Measurements from ENCODE around the gene PEX13. TPM values are rescaled to one million over a fixed set of nuclear protein-coding genes. Genes with fewer than 3 reads are reported as not detected.
"Not testable (repeated sequence)": the region's sequence is repeated elsewhere in the genome, so short reads cannot be mapped to it uniquely, and the experiment has no call there.

PEX13 gene, protein sequence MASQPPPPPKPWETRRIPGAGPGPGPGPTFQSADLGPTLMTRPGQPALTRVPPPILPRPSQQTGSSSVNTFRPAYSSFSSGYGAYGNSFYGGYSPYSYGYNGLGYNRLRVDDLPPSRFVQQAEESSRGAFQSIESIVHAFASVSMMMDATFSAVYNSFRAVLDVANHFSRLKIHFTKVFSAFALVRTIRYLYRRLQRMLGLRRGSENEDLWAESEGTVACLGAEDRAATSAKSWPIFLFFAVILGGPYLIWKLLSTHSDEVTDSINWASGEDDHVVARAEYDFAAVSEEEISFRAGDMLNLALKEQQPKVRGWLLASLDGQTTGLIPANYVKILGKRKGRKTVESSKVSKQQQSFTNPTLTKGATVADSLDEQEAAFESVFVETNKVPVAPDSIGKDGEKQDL
- 10 to 100 TPM; 15.9 to 18.3 TPM for total RNA-seq
- long read RNA-seq, donor 1, full-length matches to known transcripts = 2 of 5 reads
- long read RNA-seq, donor 1, partial matches to known transcripts = 0 of 5 reads
- long read RNA-seq, donor 1, other reads (novel, unspliced or antisense) = 3 of 5 reads
- long read RNA-seq, donor 2, full-length matches to known transcripts = 11 of 16 reads
- long read RNA-seq, donor 2, partial matches to known transcripts = 3 of 16 reads
- long read RNA-seq, donor 2, other reads (novel, unspliced or antisense) = 2 of 16 reads

DNA sequence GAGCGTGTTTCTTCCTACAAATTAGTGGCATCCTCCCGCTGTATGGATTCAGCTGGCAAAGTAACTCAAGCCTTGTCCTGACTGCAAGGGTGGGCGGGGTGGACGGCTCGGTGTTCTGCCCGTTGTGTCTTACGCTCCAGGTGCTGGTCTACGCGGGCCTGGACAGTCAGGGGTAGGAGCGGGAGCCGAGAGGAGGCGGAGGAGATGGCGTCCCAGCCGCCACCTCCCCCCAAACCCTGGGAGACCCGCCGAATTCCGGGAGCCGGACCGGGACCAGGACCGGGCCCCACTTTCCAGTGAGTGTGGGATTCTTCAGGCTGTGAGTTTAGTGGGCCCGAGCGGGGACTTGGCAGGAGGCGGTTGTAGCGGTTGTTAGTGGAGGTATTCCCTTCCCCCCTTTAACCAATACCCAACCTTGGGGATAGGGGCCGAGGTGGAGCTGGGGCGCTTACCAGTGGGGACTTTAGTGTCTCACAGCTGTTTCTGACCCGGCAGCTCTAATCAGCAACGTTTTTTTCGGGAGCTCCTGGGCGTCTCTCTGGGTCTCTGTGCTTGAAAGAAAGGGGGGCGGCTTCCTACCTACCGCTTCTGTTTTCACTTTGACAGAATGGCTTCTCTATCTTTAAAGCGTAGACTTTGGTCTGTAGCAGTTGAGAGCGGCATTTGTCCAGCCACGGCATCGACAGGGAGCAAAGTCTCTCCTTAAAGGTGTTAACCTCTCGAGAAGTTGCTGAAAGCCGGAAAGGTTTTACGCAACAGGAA is at the start of gene PEX13, which contains the start of gene PUS10:
TSS of gene PEX13 (plus strand) at position 165 of the 762 bp plus-strand sequence. CDS start at position 205, 40 bp downstream.
TSS of gene PUS10 (minus strand) at position 700 of the 762 bp plus-strand sequence. CDS start 6,365 bp downstream, outside the sequence.
- intact Hi-C loops (cut with DNase I) = no loop called here
- DNase-seq (ENCODE audit: low spot score) = peak; percentile 90

DNA sequence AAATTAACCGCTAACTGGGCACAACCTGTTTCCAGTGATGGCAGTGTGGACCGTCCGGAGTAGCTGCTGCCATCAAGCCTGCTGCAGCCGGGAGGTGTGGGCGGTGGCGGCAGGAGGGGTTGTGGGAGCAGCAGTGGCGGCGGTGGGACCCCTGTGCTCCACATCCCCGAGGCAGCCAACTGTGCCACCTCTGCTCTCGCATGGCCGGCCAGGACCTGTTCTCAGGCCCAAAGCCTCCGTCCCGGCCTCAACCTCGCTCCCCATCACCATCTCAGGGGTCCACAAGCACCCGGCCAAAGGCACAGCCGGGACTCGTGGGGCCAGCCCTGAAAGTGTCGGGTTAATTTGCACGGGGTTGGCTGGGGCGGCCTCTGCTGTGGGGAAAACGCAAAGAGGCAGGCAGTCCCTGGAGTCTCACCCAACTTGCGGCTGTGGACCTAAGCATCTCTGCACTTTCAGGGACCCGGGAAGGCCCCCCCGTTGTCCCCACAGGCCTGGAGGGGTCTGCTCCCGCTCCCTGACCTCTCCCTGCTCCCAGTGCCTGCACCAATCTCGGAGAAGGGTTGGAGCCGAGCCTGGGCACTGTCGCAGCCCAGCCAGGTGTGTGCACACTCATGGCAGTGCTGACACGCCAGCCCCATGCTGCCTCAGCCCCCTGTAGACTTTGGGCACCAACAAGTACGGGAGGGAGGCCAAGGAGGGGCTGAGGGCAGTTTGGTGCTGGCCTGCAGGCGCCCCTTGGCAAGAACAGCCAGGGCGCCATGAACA is 44.4 kb upstream of the PEX13 start:
- DNase-seq (ENCODE audit: low spot score) = no peak
- intact Hi-C loops (cut with DNase I) = no loop called here

DNA sequence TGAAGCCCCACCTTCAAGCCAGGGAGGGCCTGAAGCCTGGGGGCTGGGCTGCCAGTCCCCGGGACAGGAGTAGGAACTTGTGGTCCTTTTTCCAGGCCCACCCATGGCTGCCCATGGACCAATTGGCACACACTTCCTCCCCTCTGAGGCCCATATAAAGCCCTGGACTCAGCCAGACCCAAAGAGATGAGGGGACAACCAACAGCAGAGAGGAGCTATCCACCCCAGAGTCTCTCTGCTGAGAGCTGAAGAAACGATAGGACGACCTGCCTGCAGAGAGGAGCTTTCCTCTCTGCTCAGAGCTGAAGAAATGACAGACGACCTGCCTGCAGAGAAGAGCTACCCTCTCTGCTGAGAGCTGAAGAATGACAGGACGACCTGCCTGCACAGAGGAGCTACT is 43.8 kb upstream of the PEX13 start:
- intact Hi-C loops (cut with DNase I) = no loop called here

DNA sequence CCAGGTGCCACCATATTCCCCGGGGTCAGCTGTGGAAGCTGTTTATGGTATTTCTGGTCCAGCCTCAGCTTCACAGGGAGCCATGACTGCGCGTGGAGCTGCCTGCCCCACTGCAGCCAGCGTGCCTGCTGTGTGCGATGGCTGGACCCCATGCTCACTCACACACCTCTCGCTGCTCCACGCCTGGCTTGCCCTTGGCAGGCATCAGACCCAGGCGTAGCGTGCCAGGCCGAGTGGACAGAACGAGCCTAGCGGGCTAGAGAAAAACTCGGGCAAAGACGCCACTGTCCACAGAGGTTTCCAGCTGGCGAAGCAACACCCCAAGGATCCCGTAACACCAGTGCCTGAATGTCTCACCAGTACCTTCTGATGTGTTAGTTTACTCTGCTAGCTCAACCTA is 42.9 kb upstream of the PEX13 start:
- no peak for DNase-seq (ENCODE audit: low spot score)
- intact Hi-C loops (cut with DNase I) = no loop called here

More for the DNA sequence above, 43.8 kb upstream of the PEX13 start:
- no peak for DNase-seq (ENCODE audit: low spot score)

DNA sequence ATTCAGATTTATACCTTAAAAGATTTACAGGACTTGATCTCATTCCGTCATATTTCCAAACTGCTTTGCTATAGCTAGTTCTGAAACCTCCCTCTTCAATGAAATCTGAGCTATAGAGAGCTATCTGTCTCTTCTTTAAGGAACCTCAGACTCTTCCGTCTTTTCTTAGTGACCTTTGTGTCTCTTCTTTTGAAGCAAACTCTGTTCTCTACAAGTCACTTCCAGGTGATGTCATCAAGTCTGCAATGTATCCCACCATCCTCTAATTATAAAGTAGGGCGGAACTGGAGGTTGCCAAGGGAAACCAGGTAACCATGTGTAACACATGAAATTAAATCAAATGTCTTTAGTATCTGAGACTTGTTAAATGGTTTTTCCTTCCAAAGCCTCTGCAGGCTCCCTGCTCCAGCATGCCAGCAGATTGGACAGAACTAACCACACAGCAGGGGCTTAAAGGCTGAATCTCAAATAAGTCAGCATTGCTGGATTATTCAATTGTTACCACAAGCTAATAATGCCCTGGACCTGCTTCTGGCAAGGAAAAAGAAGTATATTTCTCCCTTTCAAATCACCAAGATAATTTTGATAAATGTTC is 41.2 kb upstream of the PEX13 start:
- intact Hi-C loops (cut with DNase I) = no loop called here
- no peak for DNase-seq (ENCODE audit: low spot score)

DNA sequence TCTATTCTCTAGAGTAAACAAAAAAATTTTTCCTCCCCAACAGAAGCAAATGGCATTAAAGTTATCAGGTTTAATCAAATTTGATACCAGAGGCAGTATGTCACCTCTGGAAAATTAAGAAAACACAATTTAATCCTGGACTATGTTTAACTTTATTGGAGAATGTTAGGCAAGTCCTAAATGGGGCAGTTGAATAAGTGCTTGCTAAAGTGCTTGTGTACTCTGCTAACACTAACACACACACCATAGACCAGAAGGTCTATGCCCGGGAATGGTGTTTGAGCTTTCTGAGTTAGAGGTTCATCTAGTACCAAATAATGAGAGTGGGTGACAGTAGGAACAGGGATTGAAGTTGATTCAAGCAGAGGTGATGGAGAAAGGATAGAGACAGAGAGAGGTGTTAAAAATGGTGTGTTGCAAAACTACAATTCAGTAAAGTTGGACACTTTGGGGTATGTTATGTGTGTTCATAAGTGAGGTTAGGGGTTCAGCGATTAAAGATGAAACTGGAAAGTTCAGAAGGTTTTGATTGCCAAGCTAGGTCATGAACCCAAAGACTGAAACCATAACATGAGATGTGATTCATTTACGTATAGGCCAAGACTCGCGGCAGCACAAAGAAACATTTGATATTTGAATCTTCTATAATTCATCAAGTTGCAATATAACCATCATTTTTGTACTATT is 40.5 kb upstream of the PEX13 start:
- no peak for DNase-seq (ENCODE audit: low spot score)
- intact Hi-C loops (cut with DNase I) = no loop called here

DNA sequence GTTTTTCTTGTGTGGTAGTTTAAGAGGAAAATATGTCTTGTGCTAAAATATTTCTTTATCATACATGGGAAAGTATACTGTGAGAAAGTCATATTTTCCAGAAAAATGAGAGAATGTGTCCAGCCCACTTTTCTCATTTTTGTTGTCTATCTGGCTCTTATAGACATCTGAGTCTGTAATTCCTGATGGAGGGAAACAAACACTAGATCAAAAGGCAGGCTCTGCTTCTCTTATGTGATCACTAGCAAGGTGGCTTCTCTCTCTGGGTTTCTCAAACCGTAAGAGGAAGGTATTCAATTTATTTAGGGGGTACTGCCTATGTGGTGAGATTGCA is 40.0 kb upstream of the PEX13 start:
- intact Hi-C loops (cut with DNase I) = no loop called here
- DNase-seq (ENCODE audit: low spot score) = no peak

DNA sequence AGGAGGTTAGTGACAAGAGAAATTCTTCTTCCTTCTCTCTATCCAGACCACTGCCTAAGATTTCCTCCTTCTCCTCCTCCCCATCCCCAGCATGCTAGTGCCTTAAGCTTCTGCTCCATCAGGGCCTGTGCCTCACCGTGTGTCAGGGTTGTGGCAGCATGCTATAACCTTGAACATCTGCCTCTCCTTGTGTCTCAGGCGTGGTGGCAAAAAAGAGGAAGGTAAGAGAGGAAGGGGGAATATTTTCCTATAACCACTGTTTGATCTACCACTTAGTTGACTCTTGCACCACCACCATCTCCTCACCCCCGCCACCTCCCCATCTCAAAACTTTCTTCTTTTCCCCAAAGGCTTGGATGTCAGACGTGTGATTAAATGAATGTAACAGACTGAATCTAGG is 38.3 kb upstream of the PEX13 start:
- no peak for DNase-seq (ENCODE audit: low spot score)
- intact Hi-C loops (cut with DNase I) = no loop called here

DNA sequence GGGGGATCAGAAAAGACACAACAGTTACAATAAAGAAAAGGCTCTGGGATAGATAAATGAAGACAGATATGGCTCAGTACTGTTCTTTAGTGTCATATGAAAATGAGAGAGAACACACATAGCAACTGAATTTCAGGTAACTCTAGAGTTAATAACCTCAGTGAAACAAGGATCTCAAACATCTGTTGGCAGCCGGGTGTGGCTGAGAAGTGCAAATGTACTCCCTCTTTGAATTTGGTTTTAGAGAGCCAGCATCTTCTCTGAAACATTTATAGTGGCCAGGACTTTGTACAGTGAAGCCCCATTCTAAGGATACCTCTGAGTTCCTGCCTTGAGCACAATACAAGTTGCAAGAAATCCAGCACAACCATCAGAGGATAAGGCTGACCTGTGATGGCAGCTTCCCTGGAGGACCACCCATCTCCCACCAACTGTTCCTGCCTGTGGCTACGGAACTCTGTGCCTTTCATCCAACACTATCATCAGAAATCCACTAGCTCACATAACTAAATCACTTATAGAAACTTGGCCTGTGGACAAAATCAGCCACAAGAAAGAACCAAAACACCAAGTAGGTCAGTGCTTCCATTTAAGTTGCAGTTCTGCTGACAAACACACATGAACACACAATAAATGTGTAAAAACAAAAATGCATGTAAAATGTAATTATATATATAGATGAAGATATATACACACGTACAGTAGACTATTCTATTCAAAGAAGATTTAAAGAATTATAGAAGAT is 37.3 kb upstream of the PEX13 start:
- intact Hi-C loops (cut with DNase I) = no loop called here
- no peak for DNase-seq (ENCODE audit: low spot score)

DNA sequence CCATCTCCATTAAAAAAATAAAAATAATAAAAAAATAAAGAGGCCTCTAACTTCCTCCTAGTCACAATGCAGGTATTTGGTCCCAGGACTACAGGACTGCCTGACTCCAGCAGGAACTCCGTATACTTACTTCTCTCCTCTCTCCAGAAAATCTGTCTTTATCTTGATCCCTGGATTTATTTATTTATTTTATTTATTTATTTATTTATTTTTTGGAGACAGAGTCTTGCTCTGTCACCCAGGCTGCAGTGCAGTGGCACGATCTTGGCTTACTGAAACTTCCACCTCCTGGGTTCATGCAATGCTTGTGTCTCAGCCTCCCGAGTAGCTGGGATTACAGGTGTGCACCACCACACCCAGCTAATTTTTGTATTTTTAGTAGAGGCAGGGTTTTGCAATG is 35.5 kb upstream of the PEX13 start:
- intact Hi-C loops (cut with DNase I); DNase-seq (ENCODE audit: low spot score): not testable (repeated sequence)

DNA sequence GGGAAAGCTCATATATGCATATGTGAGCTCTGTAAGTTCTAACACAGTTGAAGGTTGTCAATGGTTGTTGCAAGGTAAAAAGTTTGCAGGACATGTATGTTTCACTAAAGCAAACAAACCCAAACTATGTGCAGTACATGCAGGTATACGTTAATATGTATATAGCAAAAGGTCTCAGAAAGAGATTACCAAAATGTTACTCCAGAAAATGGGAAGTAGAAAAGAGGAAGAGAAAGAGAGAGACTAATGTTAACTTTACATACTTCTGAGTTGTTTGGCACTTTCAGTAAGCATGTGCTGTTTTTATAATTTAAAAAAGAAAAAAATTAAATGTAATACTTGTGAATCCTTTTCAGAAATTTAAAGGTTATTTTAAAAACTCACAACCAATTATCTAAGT is 32.8 kb upstream of the PEX13 start:
- intact Hi-C loops (cut with DNase I) = no loop called here
- DNase-seq (ENCODE audit: low spot score) = no peak

DNA sequence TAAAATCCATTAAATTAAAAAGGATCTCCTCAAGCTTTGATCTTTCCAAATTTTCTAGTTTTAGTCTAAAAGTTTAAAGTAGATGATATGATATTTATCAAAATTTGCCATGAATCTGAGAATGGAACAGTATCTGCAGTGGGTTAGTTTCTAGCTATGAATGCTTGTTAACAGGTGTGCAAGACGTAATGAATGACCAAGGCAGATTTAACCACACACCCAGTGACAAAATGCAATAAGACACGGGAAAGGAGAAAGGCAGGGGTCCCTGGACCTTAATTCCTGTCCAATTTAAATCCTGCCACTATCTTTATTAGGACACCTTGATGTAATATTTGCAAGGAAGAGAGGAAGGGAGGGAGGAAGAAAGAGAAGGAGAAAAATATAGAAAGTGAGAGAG is 30.5 kb upstream of the PEX13 start:
- intact Hi-C loops (cut with DNase I) = no loop called here
- DNase-seq (ENCODE audit: low spot score) = no peak

DNA sequence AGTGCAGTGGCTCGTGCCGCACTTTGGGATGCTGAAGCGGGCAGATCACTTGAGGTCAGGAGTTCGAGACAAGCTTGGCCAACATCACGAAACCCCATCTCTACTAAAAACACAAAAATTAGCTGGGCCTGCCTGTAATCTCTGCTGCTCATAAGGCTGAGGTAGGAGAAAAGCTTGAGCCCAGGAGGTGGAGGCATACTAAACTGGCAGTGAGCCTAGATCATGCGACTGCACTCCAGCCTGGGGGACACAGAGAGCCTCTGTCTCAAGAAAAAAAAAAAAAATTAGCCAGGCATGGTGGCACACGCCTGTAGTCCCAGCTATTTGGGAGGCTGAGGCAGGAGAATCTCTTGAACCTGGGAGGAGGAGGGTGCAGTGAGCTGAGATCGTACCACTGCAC is 29.9 kb upstream of the PEX13 start:
- intact Hi-C loops (cut with DNase I); DNase-seq (ENCODE audit: low spot score): not testable (repeated sequence)

DNA sequence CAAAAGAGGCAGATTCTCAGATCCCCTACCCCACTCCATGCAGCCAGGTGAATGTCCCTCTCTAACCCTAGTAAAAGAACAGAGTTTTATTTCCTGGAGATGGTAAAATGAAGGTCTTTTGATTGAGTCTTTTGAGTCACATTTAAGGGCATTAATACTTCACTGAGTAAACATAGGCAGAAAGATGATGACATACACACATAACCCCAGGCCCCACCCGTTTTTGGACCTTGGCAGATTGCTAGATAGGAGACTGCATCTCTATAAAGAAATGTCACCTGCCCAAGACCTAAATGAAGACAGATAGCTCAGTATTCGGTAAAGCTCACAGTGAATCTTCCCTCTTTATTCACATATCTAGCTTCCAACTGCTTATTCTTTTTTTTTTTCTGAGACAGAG is 28.3 kb upstream of the PEX13 start:
- intact Hi-C loops (cut with DNase I) = no loop called here
- no peak for DNase-seq (ENCODE audit: low spot score)

DNA sequence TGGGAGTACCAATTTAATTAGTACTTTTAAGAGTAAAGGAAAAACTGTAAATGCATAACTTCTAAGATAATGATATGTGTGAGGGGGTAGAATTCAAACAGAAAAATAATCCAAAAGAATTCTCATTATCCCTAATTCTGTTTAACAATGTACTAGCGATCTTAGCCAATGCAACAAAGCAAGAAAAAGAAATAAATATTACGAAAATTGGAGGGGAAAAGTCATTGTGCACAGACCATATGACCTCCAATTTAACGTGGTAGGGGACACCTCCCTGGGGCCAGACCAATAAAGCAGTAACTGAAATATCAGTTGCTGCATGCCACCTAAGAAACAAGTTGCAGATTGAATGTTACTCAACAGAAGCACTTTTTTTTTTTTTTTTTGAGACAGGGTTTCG is 25.9 kb upstream of the PEX13 start:
- intact Hi-C loops (cut with DNase I) = loop anchor here in 1 of 2 donors (10.0 kb wide), 2 partner anchors 277 to 1947 kb away; no protein-coding TSS in a partner anchor

DNA sequence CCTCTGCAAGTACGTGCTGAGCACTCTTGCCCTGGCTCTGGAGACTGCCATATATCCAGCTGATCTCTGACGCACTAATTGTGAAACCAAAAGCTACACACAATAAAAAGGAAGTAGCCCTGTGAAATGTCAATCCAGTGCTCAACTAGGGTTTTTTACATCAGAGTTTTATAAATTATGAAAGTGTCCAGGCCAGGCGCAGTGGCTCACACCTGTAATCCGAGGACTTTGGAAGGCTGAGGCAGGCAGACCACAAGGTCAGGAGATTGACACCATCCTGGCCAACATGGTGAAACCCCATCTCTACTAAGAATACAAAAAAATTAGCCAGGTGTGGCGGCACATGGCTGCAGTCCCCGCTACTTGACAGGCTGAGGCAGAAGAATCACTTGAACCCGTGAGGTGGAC is 24.5 kb upstream of the PEX13 start:
- no peak for DNase-seq (ENCODE audit: low spot score)
- intact Hi-C loops (cut with DNase I) = loop anchor here in 1 of 2 donors (10.0 kb wide), 2 partner anchors 278 to 1948 kb away; no protein-coding TSS in a partner anchor

More for the DNA sequence above, 25.9 kb upstream of the PEX13 start:
- no peak for DNase-seq (ENCODE audit: low spot score)

DNA sequence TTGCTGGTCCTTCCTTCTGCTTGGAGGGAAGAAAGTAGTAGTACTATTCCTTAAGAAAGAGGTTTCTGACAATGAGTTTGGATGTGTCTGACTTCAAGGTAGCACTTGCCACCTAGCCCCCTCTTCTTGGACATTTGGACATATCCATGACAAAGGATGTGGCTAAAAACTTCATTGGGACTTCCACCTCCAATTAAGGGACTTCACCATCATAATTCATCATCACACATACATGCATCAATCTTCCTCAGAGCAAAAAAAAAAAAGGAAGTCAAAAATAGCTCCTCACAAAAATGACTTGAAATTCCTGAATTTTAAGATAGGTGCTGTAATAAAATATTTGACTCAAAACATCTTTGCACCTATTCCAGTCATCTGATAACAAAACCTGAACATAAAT is 23.4 kb upstream of the PEX13 start:
- no peak for DNase-seq (ENCODE audit: low spot score)
- intact Hi-C loops (cut with DNase I) = loop anchor here in 1 of 2 donors (10.0 kb wide), 2 partner anchors 279 to 1949 kb away; no protein-coding TSS in a partner anchor
